Body of pancreas (tissue), 4 donors: ENCODE data around the gene PTRHD1. TPM values are rescaled to one million over a fixed set of nuclear protein-coding genes. Genes with fewer than 3 reads are reported as not detected.
A peak's percentile ranks its signal among the peaks of the same experiment; 100 is the strongest.

Source experiments
- ATAC-seq: fragments of 150-250 bp; one replicate; pipeline ENCODE4 v1.9.1; 2016
- DNase-seq, 4 donors: peaks; one replicate each; pipeline ENCODE4 v3.0.0-alpha.2; 2019
- H3K27ac ChIP-seq, 4 donors: fragments of 200-600 bp; sonication (generic); 1 replicate in 3 of 4; 2 replicates in 1 of 4; pipeline versions ENCODE4 v1.5.1 to v1.6.1; 2016 to 2019; ENCODE audit warnings: mild to moderate bottlenecking in 1 of 4, mixed read lengths in 1 of 4, moderate library complexity in 1 of 4
- H3K27me3 ChIP-seq, 2 donors: fragments of 200-600 bp; sonication (generic); one replicate each; pipeline ENCODE4 v1.6.0; 2016; ENCODE audit warnings: mild to moderate bottlenecking in 1 of 2
- H3K36me3 ChIP-seq, 2 donors: fragments of 200-600 bp; sonication (generic); replicated peaks in 1 of 2; 2 replicates each; pipeline ENCODE4 v1.5.1; 2016; ENCODE audit warnings: low read depth in 2 of 2; ENCODE audit not compliant: insufficient read depth in 1 of 2
- H3K4me1 ChIP-seq: fragments of 200-600 bp; sonication (generic); one replicate; pipeline ENCODE4 v1.6.0; 2016
- H3K4me3 ChIP-seq, 2 donors: fragments of 200-600 bp; sonication (generic); 1 replicate in 1 of 2; 2 replicates in 1 of 2; pipeline ENCODE4 v1.5.1; 2016 to 2019
- H3K9me3 ChIP-seq, 3 donors: fragments of 200-600 bp; sonication (generic); 1 replicate in 2 of 3; 2 replicates in 1 of 3; pipeline ENCODE4 v1.5.1; 2016
- POLR2A ChIP-seq, 3 donors: fragments of 450-650 bp; IDR thresholded peaks; one replicate each; pipeline ENCODE4 v1.6.1; 2016; ENCODE audit warnings: antibody characterized with exemption in 3 of 3, mild to moderate bottlenecking in 2 of 3
- WGBS, 2 donors: methylation state at CpG; one replicate each; pipeline ENCODE4 v1.1.5; 2017; 5-methylcytosine and 5-hydroxymethylcytosine counted together
- intact Hi-C: fragments of 100-400 bp; cut with DNase I; formaldehyde crosslinking; loops from one replicate; pipeline ENCODE4 v1.15.1; 2023
- total RNA-seq, 2 donors: library from RNA; depleted of rRNA; stranded (reverse); fragments of >200 nt; gene quantifications; one replicate each; pipeline ENCODE4 v1.1.0, GENCODE V29; 2016
- TF ChIP-seq, protein P1 (sequence below), 7 experiments: fragments of 450-650 bp in 4 of 7; fragments of 200-600 bp in 3 of 7; sonication (generic) in 3 of 7; IDR thresholded peaks; one replicate each; pipeline ENCODE4 v1.5.1; 2016 to 2019; ENCODE audit warnings: antibody characterized with exemption in 7 of 7

Gene PTRHD1
- total RNA-seq, 2 donors from 2014 or later, result 13.7 to 15.5 TPM

DNA sequence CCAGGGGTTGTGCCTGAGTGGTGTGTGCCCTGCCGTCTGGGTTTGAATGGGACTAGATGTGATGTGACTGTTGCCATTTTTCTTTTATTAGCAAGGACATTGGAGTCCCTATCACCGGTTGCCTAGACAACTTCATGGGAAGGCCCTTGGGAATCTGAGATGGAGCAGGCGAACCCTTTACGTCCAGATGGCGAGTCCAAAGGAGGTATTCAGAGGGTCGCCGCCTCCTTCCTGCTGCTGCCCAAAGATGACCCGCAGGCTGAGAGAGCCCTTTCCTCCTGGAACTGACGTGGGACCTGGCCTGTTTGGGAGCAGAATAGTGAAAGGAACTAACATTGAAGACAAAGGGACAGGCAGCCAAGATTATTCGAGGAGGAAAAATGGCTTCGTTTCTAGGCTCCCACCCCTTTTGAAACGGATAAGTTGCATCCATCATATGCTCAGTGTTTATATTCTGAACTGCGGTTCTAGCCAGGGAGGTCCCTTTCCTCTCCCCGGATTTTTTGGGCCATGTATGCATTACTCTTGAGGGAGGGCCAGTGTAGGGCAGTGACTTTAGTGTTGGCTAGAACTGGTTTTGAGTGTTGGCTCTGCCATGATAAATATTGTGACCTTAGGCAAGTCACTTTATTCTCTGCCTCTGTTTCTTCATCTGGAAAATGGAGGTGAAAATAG is 707 bp upstream of the PTRHD1 start:
- TF ChIP-seq, protein P1, sequence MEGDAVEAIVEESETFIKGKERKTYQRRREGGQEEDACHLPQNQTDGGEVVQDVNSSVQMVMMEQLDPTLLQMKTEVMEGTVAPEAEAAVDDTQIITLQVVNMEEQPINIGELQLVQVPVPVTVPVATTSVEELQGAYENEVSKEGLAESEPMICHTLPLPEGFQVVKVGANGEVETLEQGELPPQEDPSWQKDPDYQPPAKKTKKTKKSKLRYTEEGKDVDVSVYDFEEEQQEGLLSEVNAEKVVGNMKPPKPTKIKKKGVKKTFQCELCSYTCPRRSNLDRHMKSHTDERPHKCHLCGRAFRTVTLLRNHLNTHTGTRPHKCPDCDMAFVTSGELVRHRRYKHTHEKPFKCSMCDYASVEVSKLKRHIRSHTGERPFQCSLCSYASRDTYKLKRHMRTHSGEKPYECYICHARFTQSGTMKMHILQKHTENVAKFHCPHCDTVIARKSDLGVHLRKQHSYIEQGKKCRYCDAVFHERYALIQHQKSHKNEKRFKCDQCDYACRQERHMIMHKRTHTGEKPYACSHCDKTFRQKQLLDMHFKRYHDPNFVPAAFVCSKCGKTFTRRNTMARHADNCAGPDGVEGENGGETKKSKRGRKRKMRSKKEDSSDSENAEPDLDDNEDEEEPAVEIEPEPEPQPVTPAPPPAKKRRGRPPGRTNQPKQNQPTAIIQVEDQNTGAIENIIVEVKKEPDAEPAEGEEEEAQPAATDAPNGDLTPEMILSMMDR (IDR thresholded peaks at IDR 0.05), result no peak
- no peak for TF ChIP-seq POLR2A (IDR thresholded peaks at IDR 0.05)
- WGBS, 2 donors, result 3 to 8% methylated on average over 12 to 14 of the region's 14 CpGs
- H3K9me3 ChIP-seq, result no peaks in the 10 kb centered on the region
- H3K27ac ChIP-seq, result no peak overlapping the region
- ATAC-seq, result no peak
- no peaks in the 10 kb centered on the region for H3K36me3 ChIP-seq
- H3K27me3 ChIP-seq, result no peaks in the 10 kb centered on the region
- peak overlapping the region; percentile 65 to 94 for H3K4me3 ChIP-seq
- H3K4me1 ChIP-seq, result peaks cover 15% of the 10 kb centered on the region
- no peak for DNase-seq
- intact Hi-C loops, result no loop called here

DNA sequence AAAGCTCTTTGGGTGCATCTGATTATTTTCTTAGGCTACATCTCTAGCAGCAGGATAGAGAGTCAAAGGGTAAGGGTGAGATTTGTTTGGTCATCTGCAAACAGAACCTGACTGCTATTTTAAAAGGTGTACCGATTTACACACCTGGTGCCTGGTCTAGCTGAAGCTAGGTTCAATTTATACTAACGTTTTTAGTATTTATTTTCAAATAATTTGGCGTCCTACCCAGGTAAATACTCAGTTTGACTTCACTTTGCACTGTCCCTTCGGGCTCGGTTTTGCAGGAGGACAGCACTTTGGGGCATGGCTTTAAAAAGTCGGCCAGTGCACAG is 683 bp downstream of the PTRHD1 start:
- TF ChIP-seq POLR2A (IDR thresholded peaks at IDR 0.05), result no peak
- TF ChIP-seq, protein P1 (IDR thresholded peaks at IDR 0.05), result no peak
- peaks cover 15% of the 10 kb centered on the region for H3K4me1 ChIP-seq
- H3K36me3 ChIP-seq, result no peaks in the 10 kb centered on the region
- no peaks in the 10 kb centered on the region for H3K27me3 ChIP-seq
- ATAC-seq, result no peak
- H3K4me3 ChIP-seq, result peak overlapping the region; percentile 65 to 94
- no peaks in the 10 kb centered on the region for H3K9me3 ChIP-seq
- DNase-seq, result no peak
- 1% methylated on average over 6 of the region's 6 CpGs for WGBS, 2 donors
- H3K27ac ChIP-seq, result peak overlapping the region; percentile 98 to 100 (median 98)
- intact Hi-C loops, result no loop called here

DNA sequence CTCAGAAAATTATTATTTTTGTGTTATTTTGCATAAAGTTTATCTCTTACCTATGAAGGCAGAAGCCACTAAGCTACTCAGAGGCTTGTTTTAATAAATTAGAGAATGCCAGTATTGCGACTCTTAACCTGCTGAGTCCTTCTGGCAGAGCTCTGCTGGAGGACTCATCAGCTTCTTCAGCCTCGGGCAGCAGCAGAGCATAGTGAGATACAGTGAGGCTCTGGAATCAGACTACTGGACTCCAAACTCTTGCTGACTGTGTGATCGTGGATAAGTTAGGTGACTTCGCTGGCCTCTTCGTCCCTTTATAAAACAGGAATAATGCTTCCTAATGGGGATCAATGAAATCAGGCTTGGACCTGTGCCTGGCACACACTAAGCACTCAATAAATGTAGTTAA is 1.7 kb downstream of the PTRHD1 start:
- WGBS, 2 donors, result 92 to 95% methylated on average over 5 of the region's 5 CpGs
- no peaks in the 10 kb centered on the region for H3K27me3 ChIP-seq
- H3K4me3 ChIP-seq, result no peak overlapping the region
- no peaks in the 10 kb centered on the region for H3K9me3 ChIP-seq
- peaks cover 15% of the 10 kb centered on the region for H3K4me1 ChIP-seq
- no peak overlapping the region for H3K27ac ChIP-seq
- DNase-seq (no peak), ATAC-seq (no peak)
- intact Hi-C loops, result no loop called here
- no peak for TF ChIP-seq POLR2A (IDR thresholded peaks at IDR 0.05)
- H3K36me3 ChIP-seq, result no peaks in the 10 kb centered on the region

DNA sequence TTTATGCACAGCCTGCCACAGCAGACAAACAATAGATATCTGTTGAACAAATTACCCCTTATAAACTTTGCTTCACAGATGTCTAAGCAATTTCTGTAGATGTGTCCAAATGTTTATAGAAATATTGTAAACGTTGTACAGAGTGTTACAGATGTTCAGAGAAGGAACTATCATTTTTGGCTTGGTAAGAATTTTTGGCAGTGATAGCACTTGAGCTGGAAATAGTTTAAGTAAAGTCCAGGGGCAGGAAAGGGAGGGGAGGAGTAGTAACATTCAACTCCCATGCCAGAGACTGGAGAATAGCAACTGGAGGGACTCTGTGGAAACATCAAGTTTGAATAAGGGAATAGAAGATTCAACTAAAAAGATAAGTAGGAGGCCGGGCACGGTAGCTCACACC is 4.4 kb downstream of the PTRHD1 start:
- Histone ChIP-seq H3K9me3 (no peaks in the 10 kb centered on the region), H3K4me1 (peaks cover 12% of the 10 kb centered on the region), H3K27me3 (no peaks in the 10 kb centered on the region), H3K36me3 (no peaks in the 10 kb centered on the region), H3K4me3 (no peak overlapping the region), H3K27ac (no peak overlapping the region)
- intact Hi-C loops, result no loop called here
- 73 to 83% methylated on average over 3 of the region's 3 CpGs for WGBS, 2 donors
- DNase-seq (no peak), ATAC-seq (no peak)
- no peak for TF ChIP-seq POLR2A (IDR thresholded peaks at IDR 0.05)
- TF ChIP-seq, protein P1 (IDR thresholded peaks at IDR 0.05), result no peak

DNA sequence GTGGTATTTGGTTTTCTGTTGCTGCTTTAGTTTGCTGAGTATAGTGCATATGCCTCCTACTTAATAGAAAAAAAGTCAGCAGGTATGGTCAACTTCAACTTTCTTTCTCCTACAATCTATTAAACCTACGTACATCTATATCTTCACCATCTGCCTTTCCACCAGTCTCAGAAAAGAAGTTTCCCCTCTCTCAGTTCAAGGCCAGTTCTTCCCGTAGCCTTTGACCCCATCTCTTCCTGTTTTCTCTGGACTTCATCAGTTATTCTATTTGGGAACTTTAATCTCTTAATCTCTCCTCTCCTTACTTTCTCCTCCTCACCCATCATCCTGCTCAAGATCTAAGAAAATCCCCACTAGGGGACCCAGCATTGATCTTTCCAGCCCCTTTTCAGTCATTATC is 5.7 kb downstream of the PTRHD1 start:
- Histone ChIP-seq H3K4me1 (peaks cover 9% of the 10 kb centered on the region), H3K36me3 (no peaks in the 10 kb centered on the region), H3K27me3 (no peaks in the 10 kb centered on the region), H3K27ac (no peak overlapping the region), H3K9me3 (no peaks in the 10 kb centered on the region), H3K4me3 (no peak overlapping the region)
- ATAC-seq (no peak), DNase-seq (no peak)
- TF ChIP-seq, protein P1 (IDR thresholded peaks at IDR 0.05), result no peak
- no peak for TF ChIP-seq POLR2A (IDR thresholded peaks at IDR 0.05)
- 62 to 73% methylated on average over 2 of the region's 2 CpGs for WGBS, 2 donors
- intact Hi-C loops, result no loop called here
